HEK293T (cell line): ENCODE data around the gene CMTM7.

Source experiments
- CTCF ChIA-PET: fragments of 350-600 bp; formaldehyde crosslinking; extraction: SDS; loops from one replicate; lab custom pipeline; 2021; ENCODE audit warnings: antibody characterized with exemption, inconsistent platforms; lab: Yijun Ruan, JAX
- POLR2A ChIA-PET: fragments of 350-600 bp; formaldehyde crosslinking; extraction: SDS; loops from one replicate; lab custom pipeline; 2020; ENCODE audit warnings: antibody characterized with exemption, inconsistent platforms; lab: Yijun Ruan, JAX
- DNase-seq: peaks from one replicate; pipeline ENCODE4 v3.0.0; 2012; ENCODE audit warnings: mixed read lengths; ENCODE audit errors: extremely low spot score
- ARNT ChIP-seq: fragments of 450-650 bp; IDR thresholded peaks from 2 replicates; pipeline ENCODE4 v1.6.1; 2017; ENCODE audit warnings: mild to moderate bottlenecking
- BHLHE40 ChIP-seq: fragments of 450-650 bp; IDR thresholded peaks from 2 replicates; pipeline ENCODE4 v1.6.1; 2016; ENCODE audit warnings: mild to moderate bottlenecking, moderate library complexity, borderline replicate concordance
- CTBP1 ChIP-seq: fragments of 450-650 bp; IDR thresholded peaks from 2 replicates; pipeline ENCODE4 v1.6.1; 2016; ENCODE audit warnings: borderline replicate concordance
- ELF4 ChIP-seq: fragments of 450-650 bp; IDR thresholded peaks from 2 replicates; pipeline ENCODE4 v1.6.1; 2017; ENCODE audit warnings: antibody characterized with exemption
- FOXA1 ChIP-seq: fragments of 450-650 bp; IDR thresholded peaks from 2 replicates; pipeline ENCODE4 v1.6.1; 2016; ENCODE audit warnings: mild to moderate bottlenecking
- FOXK2 ChIP-seq: fragments of 450-650 bp; IDR thresholded peaks from 2 replicates; pipeline ENCODE4 v1.6.1; 2016; ENCODE audit warnings: mild to moderate bottlenecking
- FOXM1 ChIP-seq: fragments of 450-650 bp; IDR thresholded peaks from 2 replicates; pipeline ENCODE4 v1.6.1; 2017; ENCODE audit warnings: mild to moderate bottlenecking, borderline replicate concordance
- HDGF ChIP-seq: fragments of 450-650 bp; IDR thresholded peaks from 2 replicates; pipeline ENCODE4 v1.6.1; 2017; ENCODE audit warnings: antibody characterized with exemption, borderline replicate concordance
- L3MBTL2 ChIP-seq: fragments of 450-650 bp; conservative IDR thresholded peaks from 2 replicates; pipeline ENCODE4 v1.6.1; 2016; ENCODE audit warnings: mild to moderate bottlenecking
- LEF1 ChIP-seq: fragments of 450-650 bp; IDR thresholded peaks from 2 replicates; pipeline ENCODE4 v1.6.1; 2017; ENCODE audit warnings: mild to moderate bottlenecking, borderline replicate concordance
- NFRKB ChIP-seq: fragments of 450-650 bp; IDR thresholded peaks from 2 replicates; pipeline ENCODE4 v1.6.1; 2016; ENCODE audit warnings: mild to moderate bottlenecking, moderate library complexity
- PKNOX1 ChIP-seq: fragments of 450-650 bp; IDR thresholded peaks from 2 replicates; pipeline ENCODE4 v1.6.1; 2016
- SP1 ChIP-seq: fragments of 450-650 bp; IDR thresholded peaks from 2 replicates; pipeline ENCODE4 v1.6.1; 2017
- SUZ12 ChIP-seq: fragments of 450-650 bp; IDR thresholded peaks from 2 replicates; pipeline ENCODE4 v1.6.1; 2016; ENCODE audit warnings: mild to moderate bottlenecking
- TARDBP ChIP-seq: fragments of 450-650 bp; IDR thresholded peaks from 2 replicates; pipeline ENCODE4 v1.6.1; 2016
- ZNF384 ChIP-seq: fragments of 450-650 bp; IDR thresholded peaks from 2 replicates; pipeline ENCODE4 v1.6.1; 2016

The CMTM7 gene

GRCh38 chr3:32454731-32455608 is 63.3 kb downstream of the CMTM7 start:
- no peak for DNase-seq
- TF ChIP-seq PKNOX1 (no peak), HDGF (no peak), SP1 (no peak), BHLHE40 (no peak), LEF1 (no peak), FOXK2 (no peak), FOXA1 (no peak), FOXM1 (no peak), ELF4 (no peak), ARNT (no peak)
- POLR2A ChIA-PET: interaction anchor here (0.9 kb wide), 1 partner anchor 13 kb away, joined by 3 read pairs; no protein-coding TSS in a partner anchor
- CTCF ChIA-PET: interaction anchor here (0.7 to 3.4 kb wide), 3 partner anchors 13 to 80 kb away, joined by 4 to 11 read pairs (median 5); no protein-coding TSS in a partner anchor

- POLR2A ChIA-PET: no interaction called here
- CTCF ChIA-PET: interaction anchor here (2.5 to 3.4 kb wide), 2 partner anchors 12 to 81 kb away, joined by 5 to 11 read pairs; no protein-coding TSS in a partner anchor
- TF ChIP-seq LEF1: no peak
- TF ChIP-seq FOXM1: no peak
- TF ChIP-seq ELF4: no peak
- TF ChIP-seq L3MBTL2: no peak
- TF ChIP-seq SUZ12: no peak
- no peak for TF ChIP-seq ARNT
- TF ChIP-seq ZNF384: no peak
- no peak for TF ChIP-seq HDGF
- TF ChIP-seq NFRKB: no peak
- TF ChIP-seq PKNOX1: no peak
- TF ChIP-seq FOXK2: no peak
- no peak for TF ChIP-seq SP1
- DNase-seq: no peak
Measured at GRCh38 chr3:32455609-32456428, 64.2 kb downstream of the CMTM7 start.

GRCh38 chr3:32456429-32457130 is 64.9 kb downstream of the CMTM7 start:
- ChIA-PET POLR2A (no interaction called here), CTCF (interaction anchor here (3.4 kb wide), 1 partner anchor 11 kb away, joined by 11 read pairs; no protein-coding TSS in a partner anchor)
- TF ChIP-seq TARDBP: no peak
- no peak for TF ChIP-seq ARNT
- TF ChIP-seq PKNOX1: no peak
- TF ChIP-seq HDGF: no peak
- TF ChIP-seq ELF4: no peak
- TF ChIP-seq LEF1: no peak
- no peak for TF ChIP-seq SP1
- no peak for TF ChIP-seq CTBP1
- no peak for TF ChIP-seq BHLHE40
- TF ChIP-seq SUZ12: no peak
- TF ChIP-seq FOXA1: no peak
- TF ChIP-seq ZNF384: no peak
- no peak for TF ChIP-seq FOXM1
- TF ChIP-seq L3MBTL2: no peak
- no peak for TF ChIP-seq FOXK2
- no peak for TF ChIP-seq NFRKB
- no peak for DNase-seq

GRCh38 chr3:32457971-32458471 is 66.4 kb downstream of the CMTM7 start:
- no peak for DNase-seq
- TF ChIP-seq TARDBP: no peak
- no peak for TF ChIP-seq ELF4
- TF ChIP-seq LEF1: no peak
- TF ChIP-seq FOXK2: no peak
- TF ChIP-seq HDGF: no peak
- TF ChIP-seq CTBP1: no peak
- TF ChIP-seq BHLHE40: no peak
- TF ChIP-seq L3MBTL2: no peak
- TF ChIP-seq SUZ12: no peak
- no peak for TF ChIP-seq ZNF384
- no peak for TF ChIP-seq ARNT
- TF ChIP-seq PKNOX1: no peak
- no peak for TF ChIP-seq FOXM1
- no peak for TF ChIP-seq SP1
- ChIA-PET POLR2A (interaction anchor here (0.5 kb wide), 1 partner anchor 618 kb away, joined by 3 read pairs; no protein-coding TSS in a partner anchor), CTCF (interaction anchor here (3.4 kb wide), 1 partner anchor 9 kb away, joined by 11 read pairs; no protein-coding TSS in a partner anchor)
